Stimulated activated CD8-positive, alpha-beta memory T cell treated with anti-CD3 and anti-CD28 coated beads, Interleukin-15, amount 100 ng/mL, for 4 hours (primary cell): ENCODE measurements around the gene NTSR1.

Experiments used
- DNase-seq, 2 donors: peaks; one replicate each; pipeline ENCODE4 v3.0.0-alpha.2; 2020; ENCODE audit warnings: low read depth in 2 of 2

Gene NTSR1

GRCh38 chr20:62708591-62709536, at the start of gene NTSR1:
Gene NTSR1 (plus strand): TSS chr20:62708836. CDS start chr20:62709208, 372 bp downstream.
- DNase-seq: no peak

- no peak for DNase-seq
Measured at GRCh38 chr20:62659488-62660239, 49.0 kb upstream of the NTSR1 start.

DNA sequence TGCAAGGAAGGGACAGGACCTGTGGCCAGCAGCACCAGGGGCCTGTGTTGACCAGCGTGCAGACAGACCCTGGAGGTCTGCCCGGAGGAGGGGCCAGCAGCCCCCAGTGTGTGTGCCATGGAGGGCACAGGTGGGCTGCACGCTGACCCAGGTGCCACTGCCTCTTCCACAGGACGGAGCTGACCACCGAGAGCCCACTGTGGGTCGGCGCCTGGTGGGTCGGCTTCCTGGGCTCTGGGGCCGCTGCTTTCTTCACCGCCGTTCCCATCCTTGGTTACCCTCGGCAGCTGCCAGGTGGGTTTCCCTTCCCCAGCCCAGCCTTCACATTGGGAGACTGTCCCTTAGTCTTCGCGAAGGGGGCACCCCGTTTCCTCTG, 48.4 kb upstream of the NTSR1 start:
- no peak for DNase-seq

- no peak for DNase-seq
Measured at GRCh38 chr20:62660768-62661167, 47.9 kb upstream of the NTSR1 start.

- no peak for DNase-seq
Measured at GRCh38 chr20:62661647-62662046, 47.0 kb upstream of the NTSR1 start.

DNA sequence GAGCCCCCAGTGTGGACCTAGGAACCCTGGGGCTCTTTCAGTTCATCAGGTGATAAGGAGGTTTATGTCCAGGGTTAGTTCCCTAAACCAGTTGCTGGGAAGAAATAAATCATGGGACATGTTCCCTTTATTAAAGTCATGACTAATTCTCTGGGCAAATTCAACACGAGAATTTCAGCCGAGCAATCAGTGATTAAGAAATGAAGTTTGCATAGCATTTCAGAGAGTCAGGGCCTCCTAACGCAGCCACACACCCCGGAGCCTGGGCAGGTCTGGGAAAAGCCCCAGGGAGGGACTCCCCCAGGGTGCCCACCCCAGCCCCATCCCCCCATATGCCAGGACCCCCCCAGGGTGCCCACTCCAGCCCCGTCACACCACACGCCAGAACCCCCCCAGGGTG, 46.2 kb upstream of the NTSR1 start:
- no peak for DNase-seq

GRCh38 chr20:62663145-62664018, 45.3 kb upstream of the NTSR1 start:
- DNase-seq: no peak

DNA sequence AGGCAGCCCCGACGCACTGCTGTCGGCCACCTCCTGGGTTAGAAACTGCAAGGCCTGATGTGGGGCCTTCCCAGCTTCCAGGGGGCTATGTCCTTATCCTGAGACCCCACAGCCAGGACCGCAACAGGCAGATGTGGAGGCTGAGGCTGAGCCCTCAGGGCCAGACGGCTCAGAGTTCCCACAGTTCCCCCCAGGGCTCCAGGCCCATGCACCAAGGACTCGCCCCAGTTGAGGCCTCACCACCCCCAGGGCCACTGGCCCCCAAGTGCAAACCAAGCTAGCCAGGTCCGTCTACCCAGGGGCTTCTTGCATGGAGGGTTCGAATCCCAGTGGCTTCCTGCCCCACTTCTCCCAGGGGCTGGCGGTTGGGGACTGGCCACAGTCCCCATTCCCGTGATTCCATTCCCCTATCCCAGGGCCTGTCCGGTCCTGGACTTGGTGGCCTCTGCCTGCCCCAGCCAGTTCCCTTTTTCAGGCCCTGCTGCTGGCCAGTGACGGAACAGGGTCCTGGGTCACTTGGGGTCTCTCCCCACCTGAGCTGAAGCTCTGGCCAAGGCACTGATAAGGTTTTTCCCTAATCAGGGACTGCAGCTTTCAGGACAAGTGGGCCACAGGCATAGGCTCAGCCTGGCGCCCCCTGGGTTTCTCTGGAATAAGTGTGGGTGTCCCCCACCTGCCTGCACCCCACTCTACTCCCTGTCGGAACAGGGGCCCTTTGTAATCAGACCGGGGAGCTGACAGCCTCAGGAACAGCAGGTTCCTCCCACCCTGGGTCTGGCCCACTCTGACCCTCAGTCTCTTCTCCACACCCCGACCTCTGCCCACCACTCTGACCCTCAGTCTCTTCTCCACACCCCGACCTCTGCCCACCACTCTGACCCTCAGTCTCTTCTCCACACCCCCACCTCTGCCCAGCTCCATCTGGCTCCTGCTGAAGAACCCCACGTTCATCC, 44.3 kb upstream of the NTSR1 start:
- DNase-seq: no peak

GRCh38 chr20:62665153-62665754, 43.4 kb upstream of the NTSR1 start:
- DNase-seq: no peak

DNA sequence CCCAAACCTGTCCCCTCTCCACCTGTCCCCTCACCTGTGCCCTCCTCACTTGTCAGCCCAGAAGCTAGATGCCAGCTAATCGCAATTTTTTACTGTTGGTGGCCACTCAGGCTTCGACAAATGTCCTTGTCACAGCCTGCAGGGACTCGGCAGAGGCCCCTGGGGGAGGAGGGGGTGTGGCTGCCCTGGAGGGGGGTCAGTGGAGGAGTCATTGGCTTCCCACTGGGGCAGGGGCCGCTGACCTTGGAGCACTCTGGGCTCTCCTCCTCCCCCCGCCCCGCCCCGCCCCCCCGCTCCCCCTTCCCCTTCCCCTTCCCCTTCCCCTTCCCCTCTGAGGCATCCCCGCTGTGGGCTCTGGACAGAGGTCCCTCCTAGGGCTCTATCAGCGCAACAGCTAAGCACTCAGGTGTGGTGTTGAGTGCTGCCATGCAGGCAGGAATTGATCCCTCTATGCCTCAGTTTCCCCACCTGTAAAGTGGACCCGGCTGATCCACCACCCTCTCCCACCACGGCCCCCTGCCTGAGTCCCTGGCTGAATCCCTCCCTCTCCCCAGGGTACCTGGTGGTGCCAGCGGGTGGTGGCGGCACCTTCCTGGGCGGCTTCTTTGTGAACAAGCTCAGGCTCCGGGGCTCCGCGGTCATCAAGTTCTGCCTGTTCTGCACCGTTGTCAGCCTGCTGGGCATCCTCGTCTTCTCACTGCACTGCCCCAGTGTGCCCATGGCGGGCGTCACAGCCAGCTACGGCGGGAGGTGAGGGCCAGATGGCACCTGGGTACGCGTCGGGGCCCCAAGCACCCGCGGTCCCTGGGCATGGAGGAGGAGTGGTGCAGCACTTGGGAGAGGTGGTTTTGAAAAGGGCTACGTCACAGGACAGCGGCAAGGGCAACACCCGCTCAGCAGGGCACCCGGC, 42.6 kb upstream of the NTSR1 start:
- DNase-seq: no peak

- no peak for DNase-seq
Measured at GRCh38 chr20:62666736-62667529, 41.7 kb upstream of the NTSR1 start.

DNA sequence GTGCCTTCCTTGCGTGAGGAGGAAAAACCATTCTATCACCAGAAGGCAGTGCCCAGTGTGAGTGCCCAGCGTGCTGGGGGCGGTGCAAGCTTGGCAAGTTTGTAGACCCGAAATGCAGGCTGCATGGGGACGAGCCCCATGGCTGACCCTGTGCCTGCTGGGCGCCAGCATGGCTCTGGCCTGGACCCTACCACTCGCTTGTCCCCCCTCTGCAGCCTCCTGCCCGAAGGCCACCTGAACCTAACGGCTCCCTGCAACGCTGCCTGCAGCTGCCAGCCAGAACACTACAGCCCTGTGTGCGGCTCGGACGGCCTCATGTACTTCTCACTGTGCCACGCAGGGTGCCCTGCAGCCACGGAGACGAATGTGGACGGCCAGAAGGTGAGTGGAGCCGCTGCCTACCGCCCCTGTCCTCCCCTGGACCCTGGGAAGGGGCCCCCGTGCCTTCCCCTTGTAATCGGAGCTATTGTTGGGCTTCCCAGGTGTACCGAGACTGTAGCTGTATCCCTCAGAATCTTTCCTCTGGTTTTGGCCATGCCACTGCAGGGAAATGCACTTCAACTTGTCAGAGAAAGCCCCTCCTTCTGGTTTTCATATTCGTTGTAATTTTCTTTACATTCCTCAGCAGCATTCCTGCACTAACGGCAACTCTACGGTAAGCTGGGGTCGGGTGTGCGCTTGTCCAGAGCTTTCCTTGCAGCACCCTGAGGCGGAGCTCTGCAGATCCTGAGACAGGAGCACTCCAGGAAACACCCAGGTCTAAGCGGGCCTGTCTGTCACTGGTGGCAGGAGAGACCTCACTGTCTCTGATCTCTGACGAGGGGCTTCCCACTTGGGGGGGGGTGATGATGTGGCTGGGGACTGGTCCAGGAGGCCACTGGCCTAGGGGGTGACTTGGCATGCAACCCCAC, 40.9 kb upstream of the NTSR1 start:
- no peak for DNase-seq

- no peak for DNase-seq
Measured at GRCh38 chr20:62668441-62669027, 40.1 kb upstream of the NTSR1 start.

DNA sequence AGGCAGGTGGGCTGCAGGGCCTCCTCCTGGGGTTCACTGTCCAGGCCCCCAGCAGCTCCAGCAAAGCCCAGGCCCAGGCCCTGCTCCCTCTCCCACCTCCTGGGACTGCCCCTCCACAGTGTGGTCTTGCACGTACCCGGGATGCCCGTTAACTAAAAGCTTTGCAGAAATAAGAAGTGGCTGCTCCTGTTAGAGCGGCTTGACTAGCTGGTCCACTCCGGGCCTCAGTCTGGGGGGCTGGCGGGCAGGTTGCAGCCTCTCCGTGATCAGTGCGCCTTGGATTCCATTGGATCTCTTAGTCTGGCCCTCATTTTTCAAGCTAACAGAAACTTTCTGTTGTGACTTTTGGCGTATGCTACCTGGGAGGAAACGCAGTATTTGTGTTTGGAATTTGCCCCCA, 39.4 kb upstream of the NTSR1 start:
- no peak for DNase-seq

DNA sequence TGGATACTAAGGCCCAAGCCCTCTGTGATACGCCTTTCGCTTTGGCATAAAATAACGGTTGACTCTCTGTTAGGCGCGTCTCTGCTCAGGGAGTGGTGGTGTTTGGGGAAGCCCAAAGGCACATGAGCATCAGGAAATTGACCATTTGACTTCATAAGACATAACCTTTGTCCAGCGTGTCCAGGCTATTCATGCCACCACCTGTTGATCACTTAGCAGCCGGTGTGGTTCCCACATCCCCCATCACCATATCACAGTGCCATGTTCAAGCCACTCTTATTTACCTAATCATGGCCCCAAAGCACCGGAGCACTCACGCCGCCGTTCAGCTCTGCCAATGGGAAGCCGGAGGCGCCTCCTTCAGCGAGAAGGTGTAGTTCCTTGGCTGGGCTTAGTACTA, 38.5 kb upstream of the NTSR1 start:
- no peak for DNase-seq

GRCh38 chr20:62670998-62671397, 37.6 kb upstream of the NTSR1 start:
- DNase-seq: no peak

DNA sequence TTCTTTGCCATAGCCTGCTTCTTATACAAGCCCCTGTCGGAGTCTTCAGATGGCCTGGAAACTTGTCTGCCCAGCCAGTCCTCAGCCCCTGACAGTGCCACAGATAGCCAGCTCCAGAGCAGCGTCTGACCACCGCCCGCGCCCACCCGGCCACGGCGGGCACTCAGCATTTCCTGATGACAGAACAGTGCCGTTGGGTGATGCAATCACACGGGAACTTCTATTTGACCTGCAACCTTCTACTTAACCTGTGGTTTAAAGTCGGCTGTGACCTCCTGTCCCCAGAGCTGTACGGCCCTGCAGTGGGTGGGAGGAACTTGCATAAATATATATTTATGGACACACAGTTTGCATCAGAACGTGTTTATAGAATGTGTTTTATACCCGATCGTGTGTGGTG, 36.9 kb upstream of the NTSR1 start:
- no peak for DNase-seq
